Epidermal melanocyte (primary cell): ENCODE measurements around the gene PROKR2.

Source experiments
- DNase-seq: peaks from one replicate; pipeline ENCODE4 v3.0.0; 2011; ENCODE audit warnings: low spot score; ENCODE audit not compliant: insufficient read length

Gene PROKR2

DNA sequence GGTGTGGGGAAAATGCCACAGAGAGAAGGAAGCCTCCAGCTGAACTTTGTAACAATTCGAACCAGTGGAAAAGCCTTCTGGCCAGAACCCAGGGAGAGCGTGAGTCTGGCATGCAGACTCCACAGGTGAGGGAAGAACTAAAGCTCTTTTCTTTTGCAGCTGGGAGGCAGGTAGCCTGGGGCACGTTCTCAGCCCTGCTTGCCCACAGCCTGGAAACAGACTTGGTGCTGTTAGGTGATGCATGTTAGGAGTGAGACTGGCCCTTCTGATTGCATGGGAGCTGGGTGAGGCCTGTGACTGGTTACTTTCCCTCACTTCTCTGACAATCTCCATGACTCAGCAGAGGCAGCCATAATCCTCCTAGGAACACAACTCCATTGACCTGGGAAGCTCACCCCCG, 34.2 kb downstream of the PROKR2 start:
- DNase-seq: no peak

DNA sequence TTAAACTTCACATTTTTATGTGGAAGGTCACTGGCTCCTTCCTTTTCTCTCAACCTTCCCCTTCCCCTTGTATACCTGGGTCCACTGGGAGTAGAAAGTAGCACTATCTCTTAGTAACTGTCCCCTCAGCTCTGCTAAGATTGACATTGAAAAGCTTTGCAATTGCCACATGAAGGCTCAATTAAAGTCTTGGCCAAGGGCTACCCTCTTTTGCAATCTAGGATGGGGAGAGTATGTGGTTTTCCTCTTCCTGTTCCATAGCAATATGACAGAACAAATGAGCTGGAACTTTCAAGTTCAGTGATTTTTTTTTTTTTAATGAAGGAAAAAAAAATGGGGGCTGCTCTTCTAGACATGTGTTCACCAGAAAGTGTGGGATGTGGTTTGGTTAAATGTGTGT, 37.1 kb downstream of the PROKR2 start:
- no peak for DNase-seq

GRCh38 chr20:5272268-5272667, 44.5 kb downstream of the PROKR2 start:
- no peak for DNase-seq

DNA sequence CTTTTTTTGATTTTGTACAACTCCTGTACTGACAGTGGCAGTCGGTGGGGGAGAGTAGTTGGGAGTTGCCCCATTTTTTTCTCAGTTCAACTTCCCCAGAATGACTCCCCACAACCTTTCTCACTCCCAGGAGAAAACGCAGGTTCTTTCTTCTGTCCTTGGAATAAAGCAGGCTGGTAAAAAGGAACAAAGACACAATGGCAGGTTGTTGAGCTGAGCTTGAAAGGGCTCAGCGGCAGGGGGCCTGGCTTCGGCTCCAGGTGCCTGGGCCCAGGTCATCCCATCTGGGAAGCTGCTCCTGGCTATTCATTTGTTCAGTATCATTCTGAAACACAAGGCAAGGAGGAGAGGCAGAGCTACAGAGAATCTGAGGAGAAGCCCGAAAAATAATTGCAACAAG, 46.2 kb downstream of the PROKR2 start:
- no peak for DNase-seq

DNA sequence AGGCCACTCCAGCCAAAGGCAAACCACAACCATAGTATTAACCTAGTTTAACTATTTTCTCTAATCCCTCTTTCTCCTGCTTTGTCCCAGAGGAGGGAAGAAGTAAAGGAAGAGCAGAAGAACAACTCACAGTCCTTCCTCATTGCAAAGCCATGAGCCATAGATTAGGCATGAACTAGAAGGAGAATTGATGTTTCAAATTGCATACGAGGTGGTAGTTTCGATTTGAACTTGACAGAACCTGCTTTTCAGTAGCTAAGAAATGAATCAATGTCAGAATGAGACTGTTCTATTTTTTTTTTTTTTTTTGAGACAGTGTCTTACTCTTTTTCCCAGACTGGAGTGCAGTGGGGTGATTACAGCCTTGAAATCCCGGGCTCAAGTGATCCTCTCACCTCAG, 48.3 kb downstream of the PROKR2 start:
- DNase-seq: no peak

DNA sequence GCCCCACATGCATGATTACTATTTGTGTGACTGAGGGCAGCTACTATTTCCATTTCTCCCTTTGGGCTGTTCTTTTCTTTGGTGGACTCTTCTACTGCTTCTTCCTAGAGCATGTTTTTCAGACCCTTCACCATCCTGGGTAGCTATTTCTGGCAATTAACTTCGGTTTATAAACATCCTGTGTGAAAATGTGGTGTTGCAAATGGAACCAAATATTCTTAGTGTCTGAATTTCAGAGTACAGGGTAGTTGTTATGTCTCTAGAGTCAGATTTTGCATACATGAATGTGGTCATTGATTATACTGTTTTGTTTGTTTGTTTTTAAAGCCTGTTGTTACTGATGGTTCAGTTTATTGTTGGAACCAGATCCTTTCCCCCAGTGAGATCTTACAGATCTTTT, 49.7 kb downstream of the PROKR2 start:
- no peak for DNase-seq
